ENCODE measurements around the gene MUC13.

The MUC13 gene

DNA sequence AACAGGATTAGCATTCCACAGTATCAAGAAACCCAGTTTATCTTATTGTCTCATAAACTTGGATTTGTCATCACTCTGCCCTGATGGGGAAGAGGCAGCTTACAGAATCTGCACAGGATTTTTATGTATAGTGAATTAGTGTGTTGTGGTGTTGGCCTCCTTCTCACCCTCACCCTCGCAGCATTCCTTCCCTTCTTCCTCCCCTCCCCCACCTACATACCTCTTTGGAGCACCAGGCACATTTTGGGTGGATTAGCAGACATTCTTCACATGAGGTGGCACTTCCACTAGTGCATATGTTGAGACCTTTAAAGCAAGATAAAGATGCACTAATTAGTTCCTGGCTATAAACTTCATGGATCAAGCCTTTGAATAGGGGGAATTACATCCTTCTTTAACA is 61.3 kb downstream of the MUC13 start:
- no peak for DNase-seq (ENCODE audit: low read depth in 1 of 2, low spot score in 1 of 2)
- peaks cover 11% of the 10 kb centered on the region for H3K27me3 ChIP-seq (ENCODE audit: insufficient read depth, poor library complexity, severe bottlenecking)
- no peak overlapping the region for H3K4me3 ChIP-seq (replicated peaks; ENCODE audit: insufficient read depth, low read length)
- no peak for TF ChIP-seq POLR2AphosphoS5 (IDR thresholded peaks at IDR 0.05; ENCODE audit: low read depth)
- TF ChIP-seq, protein P1, sequence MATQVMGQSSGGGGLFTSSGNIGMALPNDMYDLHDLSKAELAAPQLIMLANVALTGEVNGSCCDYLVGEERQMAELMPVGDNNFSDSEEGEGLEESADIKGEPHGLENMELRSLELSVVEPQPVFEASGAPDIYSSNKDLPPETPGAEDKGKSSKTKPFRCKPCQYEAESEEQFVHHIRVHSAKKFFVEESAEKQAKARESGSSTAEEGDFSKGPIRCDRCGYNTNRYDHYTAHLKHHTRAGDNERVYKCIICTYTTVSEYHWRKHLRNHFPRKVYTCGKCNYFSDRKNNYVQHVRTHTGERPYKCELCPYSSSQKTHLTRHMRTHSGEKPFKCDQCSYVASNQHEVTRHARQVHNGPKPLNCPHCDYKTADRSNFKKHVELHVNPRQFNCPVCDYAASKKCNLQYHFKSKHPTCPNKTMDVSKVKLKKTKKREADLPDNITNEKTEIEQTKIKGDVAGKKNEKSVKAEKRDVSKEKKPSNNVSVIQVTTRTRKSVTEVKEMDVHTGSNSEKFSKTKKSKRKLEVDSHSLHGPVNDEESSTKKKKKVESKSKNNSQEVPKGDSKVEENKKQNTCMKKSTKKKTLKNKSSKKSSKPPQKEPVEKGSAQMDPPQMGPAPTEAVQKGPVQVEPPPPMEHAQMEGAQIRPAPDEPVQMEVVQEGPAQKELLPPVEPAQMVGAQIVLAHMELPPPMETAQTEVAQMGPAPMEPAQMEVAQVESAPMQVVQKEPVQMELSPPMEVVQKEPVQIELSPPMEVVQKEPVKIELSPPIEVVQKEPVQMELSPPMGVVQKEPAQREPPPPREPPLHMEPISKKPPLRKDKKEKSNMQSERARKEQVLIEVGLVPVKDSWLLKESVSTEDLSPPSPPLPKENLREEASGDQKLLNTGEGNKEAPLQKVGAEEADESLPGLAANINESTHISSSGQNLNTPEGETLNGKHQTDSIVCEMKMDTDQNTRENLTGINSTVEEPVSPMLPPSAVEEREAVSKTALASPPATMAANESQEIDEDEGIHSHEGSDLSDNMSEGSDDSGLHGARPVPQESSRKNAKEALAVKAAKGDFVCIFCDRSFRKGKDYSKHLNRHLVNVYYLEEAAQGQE (IDR thresholded peaks at IDR 0.05; ENCODE audit: insufficient replicate concordance, low read depth): no peak
- no peak for TF ChIP-seq GABPA (IDR thresholded peaks at IDR 0.05; ENCODE audit: low read depth)
- no peak for TF ChIP-seq SPI1 (IDR thresholded peaks at IDR 0.05; ENCODE audit: borderline replicate concordance, low read depth)
- TF ChIP-seq, protein P2, sequence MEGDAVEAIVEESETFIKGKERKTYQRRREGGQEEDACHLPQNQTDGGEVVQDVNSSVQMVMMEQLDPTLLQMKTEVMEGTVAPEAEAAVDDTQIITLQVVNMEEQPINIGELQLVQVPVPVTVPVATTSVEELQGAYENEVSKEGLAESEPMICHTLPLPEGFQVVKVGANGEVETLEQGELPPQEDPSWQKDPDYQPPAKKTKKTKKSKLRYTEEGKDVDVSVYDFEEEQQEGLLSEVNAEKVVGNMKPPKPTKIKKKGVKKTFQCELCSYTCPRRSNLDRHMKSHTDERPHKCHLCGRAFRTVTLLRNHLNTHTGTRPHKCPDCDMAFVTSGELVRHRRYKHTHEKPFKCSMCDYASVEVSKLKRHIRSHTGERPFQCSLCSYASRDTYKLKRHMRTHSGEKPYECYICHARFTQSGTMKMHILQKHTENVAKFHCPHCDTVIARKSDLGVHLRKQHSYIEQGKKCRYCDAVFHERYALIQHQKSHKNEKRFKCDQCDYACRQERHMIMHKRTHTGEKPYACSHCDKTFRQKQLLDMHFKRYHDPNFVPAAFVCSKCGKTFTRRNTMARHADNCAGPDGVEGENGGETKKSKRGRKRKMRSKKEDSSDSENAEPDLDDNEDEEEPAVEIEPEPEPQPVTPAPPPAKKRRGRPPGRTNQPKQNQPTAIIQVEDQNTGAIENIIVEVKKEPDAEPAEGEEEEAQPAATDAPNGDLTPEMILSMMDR (IDR thresholded peaks at IDR 0.05; ENCODE audit: insufficient read depth, low read length): no peak
- no peak overlapping the region for H3K27ac ChIP-seq (replicated peaks)

DNA sequence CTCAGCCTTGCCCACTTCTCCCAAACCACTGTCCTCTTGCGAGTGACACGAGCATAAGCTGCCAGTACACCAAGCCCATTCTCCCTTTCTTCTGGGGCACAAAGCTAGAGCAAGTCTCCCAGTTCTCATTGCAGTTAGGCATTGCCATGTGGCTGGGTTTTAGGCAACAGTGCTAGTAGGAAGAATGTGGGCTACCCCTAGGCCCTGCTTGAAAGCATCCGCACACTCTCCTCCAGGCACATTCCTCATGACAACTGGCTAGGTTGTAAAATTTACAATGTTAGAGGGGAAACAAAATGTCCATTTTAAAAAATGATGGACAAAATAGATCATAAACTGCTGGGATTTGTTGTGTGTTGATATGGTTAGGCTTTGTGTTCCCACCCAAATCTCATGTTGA is 67.0 kb downstream of the MUC13 start:
- no peak for DNase-seq (ENCODE audit: low read depth in 1 of 2, low spot score in 1 of 2)
- Histone ChIP-seq H3K27ac (replicated peaks) (no peak overlapping the region), H3K27me3 (ENCODE audit: insufficient read depth, poor library complexity, severe bottlenecking) (peaks cover 2% of the 10 kb centered on the region), H3K4me3 (replicated peaks; ENCODE audit: insufficient read depth, low read length) (no peak overlapping the region)
- TF ChIP-seq SPI1 (IDR thresholded peaks at IDR 0.05; ENCODE audit: borderline replicate concordance, low read depth): no peak
- TF ChIP-seq, protein P2 (IDR thresholded peaks at IDR 0.05; ENCODE audit: insufficient read depth, low read length): no peak
- TF ChIP-seq, protein P1 (IDR thresholded peaks at IDR 0.05; ENCODE audit: insufficient replicate concordance, low read depth): no peak
- no peak for TF ChIP-seq GABPA (IDR thresholded peaks at IDR 0.05; ENCODE audit: low read depth)
- TF ChIP-seq POLR2AphosphoS5 (IDR thresholded peaks at IDR 0.05; ENCODE audit: low read depth): no peak

DNA sequence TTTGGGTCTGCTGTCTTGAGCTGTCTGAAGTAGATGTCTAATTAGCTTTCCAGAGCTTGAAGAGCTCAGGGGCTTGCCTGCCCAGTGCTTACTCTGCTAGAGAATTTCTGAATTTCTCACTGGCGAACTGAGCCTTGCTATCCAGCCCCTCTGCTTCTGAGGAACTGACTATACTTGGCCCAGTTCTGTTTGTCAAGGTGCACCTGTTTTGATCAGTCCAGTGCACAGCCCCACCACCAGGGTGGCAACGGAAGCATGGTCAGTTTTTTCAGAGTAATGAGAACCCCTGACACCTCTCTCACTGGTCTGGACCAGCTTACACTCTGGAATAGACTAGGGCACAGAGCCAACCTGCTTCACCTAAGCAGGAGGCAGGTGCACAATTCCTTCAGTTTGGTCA is 72.5 kb downstream of the MUC13 start:
- TF ChIP-seq POLR2AphosphoS5 (IDR thresholded peaks at IDR 0.05; ENCODE audit: low read depth) (no peak), SPI1 (IDR thresholded peaks at IDR 0.05; ENCODE audit: borderline replicate concordance, low read depth) (no peak), GABPA (IDR thresholded peaks at IDR 0.05; ENCODE audit: low read depth) (no peak)
- TF ChIP-seq, protein P1 (IDR thresholded peaks at IDR 0.05; ENCODE audit: insufficient replicate concordance, low read depth): no peak
- TF ChIP-seq, protein P2 (IDR thresholded peaks at IDR 0.05; ENCODE audit: insufficient read depth, low read length): no peak
- DNase-seq (ENCODE audit: low read depth in 1 of 2, low spot score in 1 of 2): no peak
- H3K4me3 ChIP-seq (replicated peaks; ENCODE audit: insufficient read depth, low read length): no peak overlapping the region
- H3K27me3 ChIP-seq (ENCODE audit: insufficient read depth, poor library complexity, severe bottlenecking): no peaks in the 10 kb centered on the region
- no peak overlapping the region for H3K27ac ChIP-seq (replicated peaks)

Data from HL-60 (cell line).